ENCODE data around the gene OTULIN.

OTULIN gene

GRCh38 chr5:14664270-14665100, at the start of gene OTULIN:
Gene OTULIN (plus strand): TSS chr5:14664718. CDS start chr5:14664826, 108 bp downstream.
- peak; percentile 87 for DNase-seq

- DNase-seq, result no peak
These were observed 49.2 kb upstream of the OTULIN start for GRCh38 chr5:14615365-14615764.

- DNase-seq, result no peak
These were observed 47.1 kb upstream of the OTULIN start for GRCh38 chr5:14617441-14617840.

GRCh38 chr5:14627270-14627669, 37.2 kb upstream of the OTULIN start:
- DNase-seq, result no peak

DNA sequence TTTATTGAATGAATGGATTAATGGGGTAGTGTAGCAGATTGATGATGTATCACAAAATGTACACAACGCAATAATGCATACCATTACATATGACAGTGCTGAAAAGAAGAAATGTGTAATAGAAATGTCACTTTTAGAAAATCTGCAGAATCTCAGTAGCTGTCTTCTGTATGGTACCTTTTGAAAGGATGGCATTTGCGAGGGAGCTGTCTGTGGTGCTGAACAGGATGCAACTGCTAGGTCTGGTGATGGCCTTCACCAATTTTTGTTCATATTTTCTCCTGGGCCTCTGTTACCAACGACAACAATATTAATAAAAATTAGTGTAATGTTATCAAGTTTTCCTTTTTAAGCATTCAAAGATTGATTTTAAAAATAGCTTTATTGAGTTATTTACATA, 36.2 kb upstream of the OTULIN start:
- peak; percentile 49 for DNase-seq

GRCh38 chr5:14630671-14631070, 33.8 kb upstream of the OTULIN start:
- DNase-seq, result no peak

DNA sequence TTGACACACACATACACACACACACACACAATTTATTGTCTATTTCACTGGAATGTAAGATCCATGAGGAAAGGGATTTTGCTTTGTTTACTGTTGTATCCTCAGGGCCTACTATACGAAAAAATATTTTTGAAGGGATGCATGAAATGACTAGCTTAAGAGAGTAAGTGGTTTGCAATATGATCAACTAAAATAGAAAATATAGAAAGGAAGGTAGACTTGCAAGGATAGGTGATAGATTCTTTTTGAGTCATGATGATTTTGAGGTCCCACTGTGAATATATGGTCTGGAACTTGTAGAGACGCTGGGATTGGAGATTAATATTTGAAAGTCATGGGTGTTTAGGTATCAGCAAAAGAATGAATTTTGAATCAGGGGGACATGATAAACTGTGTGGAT, 28.9 kb upstream of the OTULIN start:
- DNase-seq, result no peak

- no peak for DNase-seq
These were observed 23.8 kb upstream of the OTULIN start for GRCh38 chr5:14640765-14641164.

- DNase-seq, result no peak
These were observed 19.8 kb upstream of the OTULIN start for GRCh38 chr5:14644623-14645237.

- no peak for DNase-seq
These were observed 14.5 kb upstream of the OTULIN start for GRCh38 chr5:14650052-14650451.

GRCh38 chr5:14655146-14655741, 9.3 kb upstream of the OTULIN start:
- DNase-seq, result no peak

- DNase-seq, result no peak
These were observed 7.6 kb upstream of the OTULIN start for GRCh38 chr5:14656898-14657297.

DNA sequence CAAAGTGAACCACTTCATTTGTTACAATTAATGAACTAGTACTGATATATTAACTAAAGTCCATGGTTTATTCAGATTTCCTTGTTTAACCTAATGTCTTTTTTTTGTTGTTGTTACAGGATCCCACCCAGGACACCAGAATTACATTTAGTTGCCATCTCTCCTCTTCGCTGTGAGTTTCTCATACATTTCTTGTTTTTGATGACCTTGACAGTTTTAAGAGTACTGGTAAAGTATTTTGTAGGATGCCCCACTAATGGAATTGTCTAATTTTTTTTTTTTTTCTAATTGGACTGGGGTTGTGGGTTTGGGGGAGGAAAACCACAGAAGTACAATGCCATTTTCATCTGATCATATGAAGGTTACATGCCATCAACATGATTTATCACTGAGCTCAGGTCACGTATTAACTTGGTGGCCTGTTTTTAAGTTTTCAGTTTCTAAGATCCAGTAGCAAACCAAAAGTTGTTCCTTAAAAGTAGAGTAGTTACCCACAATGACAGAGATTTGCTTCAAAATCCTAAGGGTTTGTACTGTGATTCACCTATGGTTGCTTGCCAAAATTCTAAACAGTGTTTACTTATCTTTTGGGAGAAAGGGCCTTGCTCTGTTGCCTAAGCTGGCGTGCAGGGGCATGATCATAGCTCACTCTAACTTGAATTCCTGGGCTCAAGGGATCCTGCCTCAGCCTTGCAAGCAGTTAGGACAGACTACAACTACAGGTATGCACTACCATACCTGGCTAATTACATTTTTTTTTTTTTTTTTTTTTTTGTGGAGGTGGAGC, 4.5 kb upstream of the OTULIN start:
- no peak for DNase-seq

GRCh38 chr5:14660833-14661232, 3.7 kb upstream of the OTULIN start:
- no peak for DNase-seq

GRCh38 chr5:14662721-14663260, 1.7 kb upstream of the OTULIN start:
- DNase-seq, result no peak

DNA sequence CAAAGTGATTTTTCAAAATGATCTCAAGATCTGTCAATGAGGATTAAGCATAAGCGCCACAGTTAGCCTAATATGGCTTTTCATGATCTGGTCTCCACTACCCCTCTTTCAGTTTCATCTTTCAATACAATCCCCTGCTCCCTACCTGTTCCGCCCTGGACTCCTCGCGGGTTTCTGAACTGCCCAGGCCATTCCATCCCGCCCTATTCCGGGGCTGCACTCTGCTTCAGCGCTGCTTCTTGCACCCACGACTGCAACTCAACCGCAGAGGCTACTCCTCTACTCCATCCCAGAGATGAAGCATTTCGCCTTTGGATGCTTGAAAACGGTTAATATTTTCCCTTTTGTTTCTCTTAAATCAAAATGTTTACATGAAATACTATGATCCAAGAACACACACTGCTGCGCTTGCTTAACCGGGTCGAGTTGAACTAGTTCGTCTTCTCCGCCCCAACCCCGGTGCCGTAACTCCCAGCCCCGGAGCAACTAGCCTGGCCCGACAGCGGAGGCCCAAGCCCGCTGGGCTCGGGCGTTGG, 716 bp upstream of the OTULIN start:
- DNase-seq, result no peak

GRCh38 chr5:14665101-14665822, 744 bp downstream of the OTULIN start:
- peak; percentile 29 for DNase-seq

DNA sequence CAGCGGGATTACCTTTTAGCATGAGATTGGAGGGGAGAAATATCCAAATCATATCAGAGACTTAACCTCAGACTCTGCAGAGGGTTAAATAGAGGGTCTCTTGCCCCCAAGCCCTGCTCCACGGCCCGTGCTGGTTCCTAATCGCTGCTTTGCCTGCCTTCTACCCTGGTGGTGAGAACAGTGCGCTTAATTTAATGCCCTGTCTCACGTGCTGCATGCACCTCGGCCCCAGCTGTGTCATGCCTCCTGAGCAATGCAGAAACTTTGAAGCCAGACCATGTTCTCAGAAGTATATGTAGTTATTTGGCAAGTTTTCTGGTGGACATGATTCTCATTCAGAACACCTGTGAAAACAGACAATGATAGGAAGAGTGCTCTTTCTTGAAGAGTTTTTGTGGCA, 1.4 kb downstream of the OTULIN start:
- DNase-seq, result peak; percentile 62

DNA sequence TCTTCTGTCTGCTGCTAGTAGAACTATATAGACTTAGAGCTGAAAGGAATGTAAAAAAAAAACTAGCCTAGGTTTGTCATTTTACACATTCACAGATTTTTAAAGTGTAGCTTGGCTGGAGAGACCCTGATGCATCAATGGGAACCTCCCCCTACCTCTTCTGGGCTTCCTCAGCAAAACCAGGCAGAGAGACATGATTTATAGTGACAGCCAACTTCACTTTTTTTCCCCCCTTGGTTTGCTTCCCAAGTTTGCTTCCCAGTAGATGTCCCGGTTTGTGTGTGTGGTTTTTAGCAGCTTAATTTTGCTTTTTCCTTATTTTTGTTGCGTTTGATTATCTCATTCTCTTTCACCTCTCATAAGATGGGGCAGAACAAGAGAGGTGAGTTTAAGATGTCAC, 1.8 kb downstream of the OTULIN start:
- DNase-seq, result no peak

DNA sequence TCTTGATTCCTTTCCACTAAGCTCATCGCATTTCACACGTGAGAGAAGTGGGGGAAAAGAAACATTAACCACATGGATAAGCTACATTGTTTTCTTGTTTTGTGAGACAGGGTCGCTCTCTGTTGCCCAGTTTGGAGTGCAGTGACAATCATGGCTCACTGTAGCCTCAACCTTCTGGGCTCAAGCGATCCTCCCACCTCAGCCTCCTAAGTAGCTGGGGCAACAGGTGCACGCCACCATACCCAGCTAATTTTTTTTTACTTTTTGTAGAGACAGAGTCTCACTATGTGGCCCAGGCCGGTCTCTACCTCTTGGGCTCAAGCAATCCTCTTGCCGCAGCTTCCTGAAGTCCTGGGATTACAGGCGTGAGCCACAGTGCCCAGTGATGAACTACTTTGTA, 2.8 kb downstream of the OTULIN start:
- no peak for DNase-seq

- DNase-seq, result no peak
These were observed 3.3 kb downstream of the OTULIN start for GRCh38 chr5:14667770-14668169.

- DNase-seq, result peak; percentile 28
These were observed 3.7 kb downstream of the OTULIN start for GRCh38 chr5:14668181-14668591.
